GM21723 (cell line): Measurements from ENCODE around the gene MED13L.

ENCODE experiments used
- ATAC-seq: cut with Tn5 transposase; IDR thresholded peaks from one replicate; pipeline ENCODE4 v1.9.1; 2021; ENCODE audit warnings: mild to moderate bottlenecking, moderate library complexity; ENCODE audit not compliant: unreplicated experiment

Gene MED13L

GRCh38 chr12:115926037-115926670, 351.3 kb downstream of the MED13L start:
- no peak for ATAC-seq

- ATAC-seq, result no peak
Measured at GRCh38 chr12:115923851-115924250, 353.6 kb downstream of the MED13L start.

GRCh38 chr12:115922952-115923564, 354.4 kb downstream of the MED13L start:
- no peak for ATAC-seq

- ATAC-seq, result no peak
Measured at GRCh38 chr12:115920395-115921183, 356.9 kb downstream of the MED13L start.

GRCh38 chr12:115918763-115919162, 358.7 kb downstream of the MED13L start:
- no peak for ATAC-seq

- no peak for ATAC-seq
Measured at GRCh38 chr12:115916910-115917668, 360.4 kb downstream of the MED13L start.

- no peak for ATAC-seq
Measured at GRCh38 chr12:115914122-115914521, 363.4 kb downstream of the MED13L start.

GRCh38 chr12:115912440-115912839, 365.1 kb downstream of the MED13L start:
- ATAC-seq, result no peak

- ATAC-seq, result no peak
Measured at GRCh38 chr12:115911360-115911759, 366.1 kb downstream of the MED13L start.

GRCh38 chr12:115910057-115910456, 367.4 kb downstream of the MED13L start:
- ATAC-seq, result no peak
